Measurements from ENCODE around the gene CKAP5. TPM values are rescaled to one million over a fixed set of nuclear protein-coding genes. Genes with fewer than 3 reads are reported as not detected.

The CKAP5 gene
- total and polyA plus RNA-seq, 2 experiments from 2014 or later, result 67.9 to 120 TPM

- H3K36me3 Mint-ChIP-seq (ENCODE audit: low read depth), result no peaks in the 10 kb centered on the region
- H3K4me1 Mint-ChIP-seq, result peaks cover 10% of the 10 kb centered on the region
- H3K4me3 ChIP-seq, result no peak overlapping the region
- no peaks in the 10 kb centered on the region for H3K9me2 ChIP-seq (ENCODE audit: insufficient read depth)
- H3K27me3 Mint-ChIP-seq (ENCODE audit: insufficient read depth, low read depth, poor library complexity), result peaks cover 12% of the 10 kb centered on the region
- ATAC-seq (no peak), DNase-seq (ENCODE audit: low spot score) (no peak)
- peak overlapping the region; percentile 47; the same call in 1 of the 2 replicates for H2AFZ ChIP-seq
- no peaks in the 10 kb centered on the region; the same call in 2 of the 3 replicates for H3K9me3 Mint-ChIP-seq
- H3K4me2 ChIP-seq, result no peak overlapping the region
- H4K20me1 ChIP-seq (replicated peaks; ENCODE audit: insufficient read depth), result no peaks in the 10 kb centered on the region
- TF ChIP-seq ZNF462 (CRISPR knock-in tag; IDR thresholded peaks at IDR 0.05) (no peak), ZNF114 (CRISPR knock-in tag; IDR thresholded peaks at IDR 0.05) (no peak), POLR2AphosphoS5 (IDR thresholded peaks at IDR 0.05; ENCODE audit: low read depth) (no peak), EZH2 (IDR thresholded peaks at IDR 0.05; ENCODE audit: low read depth, unreplicated experiment) (no peak), REST (IDR thresholded peaks at IDR 0.05; ENCODE audit: unreplicated experiment) (no peak), STAT1 (IDR thresholded peaks at IDR 0.05; ENCODE audit: unreplicated experiment) (no peak), NANOG (IDR thresholded peaks at IDR 0.05; ENCODE audit: borderline replicate concordance) (no peak), CREB1 (CRISPR knock-in tag; IDR thresholded peaks at IDR 0.05; ENCODE audit: low read depth) (no peak), EZH2phosphoT487 (IDR thresholded peaks at IDR 0.05; ENCODE audit: unreplicated experiment) (no peak), JUNB (IDR thresholded peaks at IDR 0.05; ENCODE audit: unreplicated experiment) (no peak), ZNF331 (CRISPR knock-in tag; IDR thresholded peaks at IDR 0.05; ENCODE audit: low read depth) (no peak)
- TF ChIP-seq, protein P1, sequence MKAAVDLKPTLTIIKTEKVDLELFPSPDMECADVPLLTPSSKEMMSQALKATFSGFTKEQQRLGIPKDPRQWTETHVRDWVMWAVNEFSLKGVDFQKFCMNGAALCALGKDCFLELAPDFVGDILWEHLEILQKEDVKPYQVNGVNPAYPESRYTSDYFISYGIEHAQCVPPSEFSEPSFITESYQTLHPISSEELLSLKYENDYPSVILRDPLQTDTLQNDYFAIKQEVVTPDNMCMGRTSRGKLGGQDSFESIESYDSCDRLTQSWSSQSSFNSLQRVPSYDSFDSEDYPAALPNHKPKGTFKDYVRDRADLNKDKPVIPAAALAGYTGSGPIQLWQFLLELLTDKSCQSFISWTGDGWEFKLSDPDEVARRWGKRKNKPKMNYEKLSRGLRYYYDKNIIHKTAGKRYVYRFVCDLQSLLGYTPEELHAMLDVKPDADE (IDR thresholded peaks at IDR 0.05), result no peak
- TF ChIP-seq, protein P2, sequence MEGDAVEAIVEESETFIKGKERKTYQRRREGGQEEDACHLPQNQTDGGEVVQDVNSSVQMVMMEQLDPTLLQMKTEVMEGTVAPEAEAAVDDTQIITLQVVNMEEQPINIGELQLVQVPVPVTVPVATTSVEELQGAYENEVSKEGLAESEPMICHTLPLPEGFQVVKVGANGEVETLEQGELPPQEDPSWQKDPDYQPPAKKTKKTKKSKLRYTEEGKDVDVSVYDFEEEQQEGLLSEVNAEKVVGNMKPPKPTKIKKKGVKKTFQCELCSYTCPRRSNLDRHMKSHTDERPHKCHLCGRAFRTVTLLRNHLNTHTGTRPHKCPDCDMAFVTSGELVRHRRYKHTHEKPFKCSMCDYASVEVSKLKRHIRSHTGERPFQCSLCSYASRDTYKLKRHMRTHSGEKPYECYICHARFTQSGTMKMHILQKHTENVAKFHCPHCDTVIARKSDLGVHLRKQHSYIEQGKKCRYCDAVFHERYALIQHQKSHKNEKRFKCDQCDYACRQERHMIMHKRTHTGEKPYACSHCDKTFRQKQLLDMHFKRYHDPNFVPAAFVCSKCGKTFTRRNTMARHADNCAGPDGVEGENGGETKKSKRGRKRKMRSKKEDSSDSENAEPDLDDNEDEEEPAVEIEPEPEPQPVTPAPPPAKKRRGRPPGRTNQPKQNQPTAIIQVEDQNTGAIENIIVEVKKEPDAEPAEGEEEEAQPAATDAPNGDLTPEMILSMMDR (conservative IDR thresholded peaks at IDR 0.05; ENCODE audit: low read depth in 2 of 2), result no peak
- H3K79me2 ChIP-seq (replicated peaks; ENCODE audit: insufficient read depth), result no peaks in the 10 kb centered on the region
- no peaks in the 10 kb centered on the region for H3K36me3 ChIP-seq (ENCODE audit: insufficient read depth)
- H3F3A ChIP-seq (replicated peaks; ENCODE audit: low read depth), result no peaks in the 10 kb centered on the region
- H3K4me3 Mint-ChIP-seq, result no peak overlapping the region
- no peak overlapping the region for H3K27ac ChIP-seq (ENCODE audit: low read depth)
- no peaks in the 10 kb centered on the region for H3K4me1 ChIP-seq (ENCODE audit: insufficient read depth)
- no peak overlapping the region for H3K27ac Mint-ChIP-seq
- H3K27me3 ChIP-seq (ENCODE audit: insufficient read depth), result no peaks in the 10 kb centered on the region
Measured at GRCh38 chr11:46719543-46720218, 126.4 kb downstream of the CKAP5 start.

All from GM23338 (cell line).